Stimulated activated CD8-positive, alpha-beta memory T cell treated with anti-CD3 and anti-CD28 coated beads, Interleukin-7, amount 100 ng/mL, for 48 hours (primary cell): ENCODE data around the gene COL4A6.

Experiments
- DNase-seq, 2 donors: peaks; one replicate each; pipeline ENCODE4 v3.0.0-alpha.2; 2020; ENCODE audit warnings: low read depth in 1 of 2; ENCODE audit errors: extremely low read depth in 1 of 2

Gene COL4A6

GRCh38 chrX:108332281-108332680 lies 105.9 kb downstream of the COL4A6 start:
- no peak for DNase-seq

DNA sequence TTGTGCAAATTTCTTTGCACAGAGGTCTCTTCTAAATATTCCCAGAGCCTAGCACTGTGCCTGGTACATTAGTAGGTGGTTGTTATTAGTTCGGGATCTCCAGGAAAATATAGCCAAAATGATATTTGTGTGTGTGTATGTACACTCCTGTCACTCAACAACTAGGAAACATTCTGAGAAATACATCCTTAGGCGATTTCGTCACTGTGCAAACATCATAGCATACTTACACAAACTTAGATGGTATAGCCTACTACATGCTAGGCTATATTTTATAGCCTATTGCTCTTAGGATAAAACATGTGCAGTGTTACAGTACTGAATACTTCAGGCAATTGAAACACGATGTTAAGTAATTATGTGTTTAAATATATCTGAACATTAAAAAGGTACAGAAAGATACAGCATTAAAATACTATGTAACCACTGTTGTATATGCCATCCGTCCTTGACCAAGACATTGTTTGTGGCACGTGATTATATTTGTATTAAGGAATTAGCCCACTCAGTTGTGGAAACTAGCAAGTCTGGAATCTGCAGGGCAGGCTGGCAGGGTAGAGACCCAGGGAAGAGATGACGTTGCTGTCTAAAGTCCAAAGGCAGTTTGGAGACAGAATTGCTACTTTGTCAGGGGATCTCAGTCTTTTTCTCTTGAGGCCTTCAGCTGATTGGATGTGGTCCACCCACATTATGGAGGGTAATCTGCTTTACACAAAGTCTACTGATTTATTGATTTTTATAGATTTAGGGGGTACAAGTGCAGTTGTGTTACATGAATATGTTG lies 106.9 kb downstream of the COL4A6 start:
- no peak for DNase-seq

DNA sequence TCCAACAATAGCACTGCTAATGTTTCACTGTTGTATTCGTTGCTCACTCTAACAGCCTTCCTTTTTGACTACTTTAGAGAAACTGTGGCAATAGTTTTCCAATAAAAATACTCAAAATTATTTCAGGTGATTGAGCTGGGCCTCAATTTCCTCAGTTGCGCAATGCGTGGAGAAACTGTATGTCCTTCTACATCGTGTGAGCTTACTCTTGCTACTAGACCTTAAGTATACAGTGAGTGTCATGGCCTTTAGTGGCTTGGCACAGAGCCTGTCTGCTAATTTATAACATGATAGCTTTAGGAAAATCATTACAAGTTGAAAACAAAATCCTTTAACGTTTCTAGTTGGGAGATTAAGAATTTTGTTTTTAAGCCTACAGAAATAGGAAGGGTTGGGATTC lies 114.5 kb downstream of the COL4A6 start:
- DNase-seq: no peak

DNA sequence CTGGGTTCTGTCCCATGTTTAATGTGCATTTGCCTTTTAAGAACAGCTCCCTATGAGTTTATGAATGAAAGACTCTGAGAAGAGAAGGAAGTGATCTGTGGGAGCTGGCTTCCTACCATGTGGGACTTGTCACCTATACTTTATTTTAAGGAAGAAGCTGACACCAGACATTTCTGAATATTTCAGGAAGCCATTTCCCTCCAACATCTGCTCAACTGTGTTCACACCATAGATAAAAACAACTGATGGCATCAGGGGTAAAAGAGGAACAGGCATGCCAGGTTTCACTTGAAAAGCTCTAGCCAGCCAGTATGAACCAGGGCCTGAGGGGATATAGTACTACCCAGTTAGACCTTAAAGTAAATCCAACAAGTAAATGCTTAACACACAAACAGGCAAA lies 116.0 kb downstream of the COL4A6 start:
- no peak for DNase-seq

- no peak for DNase-seq
These were observed 121.8 kb downstream of the COL4A6 start for GRCh38 chrX:108316456-108316855.

DNA sequence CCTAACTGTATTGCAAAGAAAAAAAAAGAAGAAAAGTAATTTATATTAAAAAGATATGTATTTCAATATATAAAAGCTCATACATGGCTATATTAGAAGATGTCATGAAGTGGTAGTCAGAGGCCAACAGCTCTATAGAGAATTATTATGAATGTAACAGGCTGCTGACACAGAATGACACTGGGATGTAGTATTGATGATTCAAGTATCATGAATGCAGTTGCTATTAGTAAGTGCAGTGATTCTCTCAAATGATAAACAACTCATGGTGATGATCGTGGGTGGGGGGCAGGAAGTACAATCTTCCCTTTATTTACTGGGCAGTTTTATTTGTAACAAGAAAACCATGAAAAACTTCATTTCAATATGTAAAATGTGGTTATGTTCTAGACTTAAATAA lies 124.6 kb downstream of the COL4A6 start:
- DNase-seq: no peak

GRCh38 chrX:108312957-108313356 lies 125.3 kb downstream of the COL4A6 start:
- no peak for DNase-seq

DNA sequence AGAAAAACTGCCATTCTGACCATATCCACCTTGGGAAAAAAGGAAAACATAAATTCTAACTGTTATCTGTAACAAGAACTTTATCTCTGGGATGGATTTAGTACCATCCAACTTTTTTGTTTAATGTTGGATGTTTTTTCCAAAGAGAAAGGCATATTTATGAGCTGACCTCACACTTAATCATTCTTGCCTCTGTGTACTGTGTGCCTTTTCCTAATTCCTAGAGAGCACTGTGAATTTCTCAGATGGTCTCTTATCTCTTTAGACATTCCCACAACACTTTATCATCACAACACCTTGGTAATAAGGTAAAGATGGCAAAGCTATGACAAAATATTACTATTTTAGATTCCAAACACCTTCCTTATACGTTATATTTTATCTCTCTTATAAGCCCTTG lies 126.2 kb downstream of the COL4A6 start:
- no peak for DNase-seq

GRCh38 chrX:108310506-108310905 lies 127.7 kb downstream of the COL4A6 start:
- DNase-seq: no peak

DNA sequence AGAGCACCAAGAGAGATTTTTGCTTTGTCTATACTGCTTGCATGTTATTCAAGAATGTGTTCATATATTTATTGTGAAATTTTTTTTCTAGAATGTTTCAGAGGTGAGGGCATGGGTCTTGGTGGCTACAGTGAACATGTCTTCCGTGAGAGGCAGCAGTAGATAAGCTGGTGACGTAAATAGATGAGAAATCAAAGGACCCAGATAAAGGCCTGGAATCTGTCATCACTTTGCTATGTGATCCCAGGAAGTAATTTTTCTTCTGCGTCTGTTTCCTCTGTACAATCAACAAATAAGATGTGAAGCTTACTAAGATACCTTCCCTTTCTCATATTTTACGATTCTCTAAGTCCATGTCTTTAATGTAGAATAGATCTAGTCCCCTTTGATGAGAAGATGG lies 129.1 kb downstream of the COL4A6 start:
- DNase-seq: no peak

- DNase-seq: no peak
These were observed 130.8 kb downstream of the COL4A6 start for GRCh38 chrX:108307132-108308085.

GRCh38 chrX:108306086-108306485 lies 132.1 kb downstream of the COL4A6 start:
- DNase-seq: no peak

GRCh38 chrX:108304757-108305156 lies 133.5 kb downstream of the COL4A6 start:
- DNase-seq: no peak

GRCh38 chrX:108304210-108304609 lies 134.0 kb downstream of the COL4A6 start:
- DNase-seq: no peak

GRCh38 chrX:108303682-108304081 lies 134.5 kb downstream of the COL4A6 start:
- no peak for DNase-seq

- no peak for DNase-seq
These were observed 138.5 kb downstream of the COL4A6 start for GRCh38 chrX:108299704-108300103.

DNA sequence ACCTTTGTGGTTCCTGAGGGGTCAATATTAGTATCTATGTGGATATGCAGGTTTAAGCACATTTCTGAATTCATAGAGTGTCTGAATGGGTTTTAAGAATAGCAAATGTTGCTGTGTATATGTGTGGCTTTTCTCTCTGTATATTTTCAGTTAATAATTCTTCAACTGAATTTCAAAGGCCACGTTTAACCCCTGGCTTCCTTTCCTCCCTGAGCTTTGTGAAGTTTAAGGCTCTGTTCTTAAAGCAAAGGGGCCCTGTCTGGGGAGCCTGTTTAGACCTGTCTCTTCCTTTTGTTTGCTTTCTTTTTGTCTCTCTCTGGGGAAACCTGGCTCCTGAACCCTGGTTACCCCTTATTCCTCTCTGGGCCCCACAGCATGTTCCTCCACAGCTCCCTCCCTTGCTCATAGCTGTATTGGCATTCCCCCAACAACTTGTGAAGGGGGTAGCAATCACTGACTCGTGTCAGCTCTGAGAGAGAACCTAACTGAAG lies 139.1 kb downstream of the COL4A6 start:
- no peak for DNase-seq

GRCh38 chrX:108298165-108298602 lies 140.0 kb downstream of the COL4A6 start:
- no peak for DNase-seq

- no peak for DNase-seq
These were observed 140.9 kb downstream of the COL4A6 start for GRCh38 chrX:108297290-108297689.

GRCh38 chrX:108292053-108292452 lies 146.2 kb downstream of the COL4A6 start:
- no peak for DNase-seq

- DNase-seq: no peak
These were observed 152.3 kb downstream of the COL4A6 start for GRCh38 chrX:108285918-108286317.

GRCh38 chrX:108285356-108285755 lies 152.9 kb downstream of the COL4A6 start:
- no peak for DNase-seq
